MM.1S (cell line): ENCODE results near the gene EPM2A.

Source experiments
- DNase-seq: peaks from one replicate; pipeline ENCODE4 v3.0.0-alpha.2; 2015
- H2AFZ ChIP-seq: fragments of 300-600 bp; sonication (generic); 2 replicates; pipeline ENCODE4 v1.6.0; 2016; ENCODE audit warnings: antibody characterized with exemption, low read length
- H3F3A ChIP-seq: fragments of 300-600 bp; sonication (generic); 2 replicates; pipeline ENCODE4 v1.6.1; 2016; ENCODE audit warnings: mild to moderate bottlenecking, antibody characterized with exemption, low read length, moderate library complexity, mixed read lengths; ENCODE audit not compliant: insufficient read depth
- H3K27ac ChIP-seq: fragments of 300-600 bp; sonication (generic); 2 replicates; pipeline ENCODE4 v1.5.1; 2016; ENCODE audit warnings: mild to moderate bottlenecking, low read length
- H3K27me3 ChIP-seq: fragments of 300-600 bp; sonication (generic); replicated peaks from 2 replicates; pipeline ENCODE4 v1.6.0; 2016; ENCODE audit warnings: low read length; ENCODE audit not compliant: insufficient read depth
- H3K36me3 ChIP-seq: fragments of 300-600 bp; sonication (generic); replicated peaks from 2 replicates; pipeline ENCODE4 v1.6.1; 2016; ENCODE audit warnings: mild to moderate bottlenecking, low read length, mixed read lengths; ENCODE audit not compliant: insufficient read depth
- H3K4me1 ChIP-seq: fragments of 300-600 bp; sonication (generic); 2 replicates; pipeline ENCODE4 v1.6.1; 2016; ENCODE audit warnings: low read length, mixed read lengths
- H3K4me2 ChIP-seq: fragments of 300-600 bp; sonication (generic); 2 replicates; pipeline ENCODE4 v1.6.0; 2016; ENCODE audit warnings: low read depth, low read length
- H3K4me3 ChIP-seq: fragments of 300-600 bp; sonication (generic); 2 replicates; pipeline ENCODE4 v1.5.1; 2016; ENCODE audit warnings: low read length, mixed read lengths
- H3K79me2 ChIP-seq: fragments of 300-600 bp; sonication (generic); 2 replicates; pipeline ENCODE4 v1.6.1; 2016; ENCODE audit warnings: mixed run types, low read length, mixed read lengths
- H3K9ac ChIP-seq: fragments of 300-600 bp; sonication (generic); 2 replicates; pipeline ENCODE4 v1.6.1; 2016; ENCODE audit warnings: low read length, mixed read lengths
- H3K9me2 ChIP-seq: fragments of 300-600 bp; sonication (generic); replicated peaks from 2 replicates; pipeline ENCODE4 v1.6.1; 2016; ENCODE audit warnings: mild to moderate bottlenecking, low read length, mixed read lengths; ENCODE audit not compliant: insufficient read depth
- H3K9me3 ChIP-seq: fragments of 300-600 bp; sonication (generic); replicated peaks from 2 replicates; pipeline ENCODE4 v1.6.1; 2016; ENCODE audit warnings: mild to moderate bottlenecking, low read length, mixed read lengths; ENCODE audit not compliant: insufficient read depth
- H4K20me1 ChIP-seq: fragments of 300-600 bp; sonication (generic); 2 replicates; pipeline ENCODE4 v1.6.1; 2016; ENCODE audit warnings: mild to moderate bottlenecking, low read length, moderate library complexity, mixed read lengths; ENCODE audit not compliant: insufficient read depth
- CTCF ChIP-seq: fragments of 300-600 bp; sonication (generic); IDR thresholded peaks from 2 replicates; pipeline ENCODE4 v1.5.1; 2016; ENCODE audit warnings: antibody characterized with exemption, low read length, mixed read lengths
- EZH2 ChIP-seq: fragments of 300-600 bp; sonication (generic); optimal IDR thresholded peaks from 2 replicates; pipeline ENCODE3; 2017; ENCODE audit warnings: low read depth, mild to moderate bottlenecking, antibody characterized with exemption, low read length, mixed read lengths
- EZH2phosphoT487 ChIP-seq: fragments of 300-600 bp; sonication (generic); IDR thresholded peaks from 2 replicates; pipeline ENCODE4 v1.6.1; 2018; ENCODE audit warnings: antibody characterized with exemption, low read length

The EPM2A gene

GRCh38 chr6:145723646-145724045 lies 11.7 kb downstream of the EPM2A start:
- Histone ChIP-seq H3K4me2 (no peak overlapping the region), H2AFZ (no peak overlapping the region), H3K9me2 (no peaks in the 10 kb centered on the region), H3K27me3 (no peaks in the 10 kb centered on the region), H3K36me3 (no peaks in the 10 kb centered on the region), H3K9ac (no peak overlapping the region), H3K4me3 (no peak overlapping the region), H3K9me3 (no peaks in the 10 kb centered on the region), H3K27ac (no peak overlapping the region), H3F3A (no peaks in the 10 kb centered on the region), H4K20me1 (no peaks in the 10 kb centered on the region), H3K4me1 (no peaks in the 10 kb centered on the region), H3K79me2 (no peaks in the 10 kb centered on the region)
- DNase-seq: no peak
- TF ChIP-seq EZH2phosphoT487: no peak
- TF ChIP-seq EZH2: no peak
- no peak for TF ChIP-seq CTCF

- DNase-seq: no peak
- Histone ChIP-seq H3K9me2 (no peaks in the 10 kb centered on the region), H3K27ac (no peak overlapping the region), H3K4me2 (no peak overlapping the region), H3K79me2 (no peaks in the 10 kb centered on the region), H3K9ac (no peak overlapping the region), H2AFZ (no peak overlapping the region), H3K9me3 (no peaks in the 10 kb centered on the region), H3K4me1 (no peaks in the 10 kb centered on the region), H3K36me3 (no peaks in the 10 kb centered on the region), H3F3A (no peaks in the 10 kb centered on the region), H3K27me3 (no peaks in the 10 kb centered on the region), H4K20me1 (no peaks in the 10 kb centered on the region), H3K4me3 (no peak overlapping the region)
- no peak for TF ChIP-seq EZH2
- TF ChIP-seq EZH2phosphoT487: no peak
- no peak for TF ChIP-seq CTCF
Measured at GRCh38 chr6:145722190-145722589, 13.1 kb downstream of the EPM2A start.

GRCh38 chr6:145721144-145721543 lies 14.2 kb downstream of the EPM2A start:
- no peaks in the 10 kb centered on the region for H3F3A ChIP-seq
- no peaks in the 10 kb centered on the region for H3K79me2 ChIP-seq
- no peaks in the 10 kb centered on the region for H3K27me3 ChIP-seq
- no peaks in the 10 kb centered on the region for H4K20me1 ChIP-seq
- H3K4me3 ChIP-seq: no peak overlapping the region
- no peak overlapping the region for H3K27ac ChIP-seq
- no peak overlapping the region for H3K4me2 ChIP-seq
- no peaks in the 10 kb centered on the region for H3K36me3 ChIP-seq
- no peak overlapping the region for H2AFZ ChIP-seq
- H3K4me1 ChIP-seq: no peaks in the 10 kb centered on the region
- TF ChIP-seq EZH2phosphoT487: no peak
- TF ChIP-seq CTCF: no peak
- TF ChIP-seq EZH2: no peak
- DNase-seq: no peak
- H3K9me2 ChIP-seq: no peaks in the 10 kb centered on the region
- H3K9me3 ChIP-seq: no peaks in the 10 kb centered on the region
- no peak overlapping the region for H3K9ac ChIP-seq
